Measurements from ENCODE around the gene TNFRSF8. TPM values are rescaled to one million over a fixed set of nuclear protein-coding genes. Genes with fewer than 3 reads are reported as not detected.
A peak's percentile ranks its signal among the peaks of the same experiment; 100 is the strongest.

TNFRSF8 gene
- total and polyA plus RNA-seq, 7 donors = 0.68 to 1.8 (median 0.87) TPM; not detected in 1

DNA sequence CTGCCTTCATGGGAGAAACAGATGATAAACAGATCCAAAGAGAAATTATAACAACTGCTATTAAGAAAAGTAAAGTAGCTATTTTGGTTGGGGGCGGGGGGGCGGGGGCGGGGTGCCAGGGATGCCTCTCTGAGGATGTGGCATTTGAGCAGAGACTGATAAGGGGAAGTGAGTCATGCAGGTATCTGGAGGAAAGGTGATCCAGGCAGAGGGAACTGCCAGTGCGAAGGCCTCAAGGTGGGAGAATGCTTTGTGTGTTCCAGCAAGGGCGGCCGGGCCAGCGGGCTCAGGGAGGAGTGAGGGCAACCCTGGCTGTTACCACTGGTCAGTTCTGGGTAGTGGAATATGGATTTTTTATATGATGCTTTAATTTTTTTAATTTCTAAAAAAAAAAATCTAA lies 96.7 kb downstream of the TNFRSF8 start:
- intact Hi-C loops (cut with DNase I) = loop anchor here (5.0 kb wide), 1 partner anchor 37 kb away; no protein-coding TSS in a partner anchor
- whole genome bisulfite sequencing, 2 donors = 78 to 81% methylated on average over 7 of the region's 7 CpGs
- H3K27me3 ChIP-seq = no peaks in the 10 kb centered on the region
- no peak for DNase-seq
- no peaks in the 10 kb centered on the region for H3K36me3 ChIP-seq
- H3K4me3 ChIP-seq = no peak overlapping the region
- H3K9me3 ChIP-seq = no peaks in the 10 kb centered on the region
- peaks cover 0 to 22% (median 15%) of the 10 kb centered on the region in 4 donors for H3K4me1 ChIP-seq
- H3K27ac ChIP-seq = no peak overlapping the region
- TF ChIP-seq CTCF (IDR thresholded peaks at IDR 0.05) (no peak), EP300 (IDR thresholded peaks at IDR 0.05) (no peak), POLR2A (IDR thresholded peaks at IDR 0.05) (no peak), POLR2AphosphoS5 (IDR thresholded peaks at IDR 0.05) (no peak)

- H3K27ac ChIP-seq = peak overlapping the region; percentile 49 to 70 (median 64)
- H3K27me3 ChIP-seq = peaks cover 0 to under 1% (median 0%) of the 10 kb centered on the region in 3 donors
- peaks cover 0 to 22% (median 15%) of the 10 kb centered on the region in 4 donors for H3K4me1 ChIP-seq
- DNase-seq = no peak
- H3K4me3 ChIP-seq = no peak overlapping the region
- TF ChIP-seq POLR2A (IDR thresholded peaks at IDR 0.05) (no peak), CTCF (IDR thresholded peaks at IDR 0.05) (no peak), EP300 (IDR thresholded peaks at IDR 0.05) (no peak), POLR2AphosphoS5 (IDR thresholded peaks at IDR 0.05) (no peak)
- no peaks in the 10 kb centered on the region for H3K36me3 ChIP-seq
- H3K9me3 ChIP-seq = no peaks in the 10 kb centered on the region
- 77 to 78% methylated on average over 2 of the region's 2 CpGs for WGBS, 2 donors
- intact Hi-C loops (cut with DNase I) = loop anchor here (5.0 kb wide), 1 partner anchor 36 kb away; no protein-coding TSS in a partner anchor
Measured at GRCh38 chr1:12161324-12161661, 98.2 kb downstream of the TNFRSF8 start.

DNA sequence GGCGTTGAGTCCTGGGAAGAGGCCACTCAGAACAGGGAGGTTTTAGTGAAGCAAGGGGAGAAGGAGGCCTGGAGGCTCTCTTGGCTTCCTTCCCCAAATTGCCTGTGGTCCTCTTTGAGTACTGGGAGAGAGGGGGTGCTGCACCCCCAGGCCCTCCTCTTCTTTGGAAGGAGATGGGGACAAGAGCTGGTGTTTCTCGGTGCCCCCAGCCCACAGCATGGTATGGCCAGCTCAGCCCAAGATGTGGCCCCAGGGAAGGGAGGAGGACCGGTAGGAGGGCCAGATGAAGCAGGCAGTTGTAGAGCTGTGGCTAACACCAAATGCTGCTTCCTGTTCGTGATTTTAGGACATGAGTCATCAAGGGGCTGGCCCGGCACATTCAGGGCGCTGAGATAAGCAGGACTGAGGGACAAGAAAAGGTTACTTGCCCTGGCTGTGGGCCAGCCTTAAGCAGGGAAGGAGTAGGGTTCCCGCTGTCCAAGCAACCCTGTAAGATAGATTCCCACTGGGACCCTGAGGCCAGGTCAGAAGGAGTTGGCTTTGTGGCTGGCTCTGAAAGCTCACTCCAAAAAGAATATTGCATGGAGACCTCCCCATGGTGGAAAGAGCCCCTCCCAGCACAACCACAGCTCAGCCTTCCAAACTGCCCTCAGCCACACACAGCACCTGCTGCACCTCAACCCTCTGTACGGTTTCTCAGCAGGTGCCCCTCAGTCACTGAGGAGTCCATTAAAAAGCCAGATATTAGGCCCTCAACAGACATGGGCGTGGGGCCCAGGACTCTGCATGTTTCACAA lies 98.8 kb downstream of the TNFRSF8 start:
- Histone ChIP-seq H3K9me3 (no peaks in the 10 kb centered on the region), H3K4me1 (peaks cover 0 to 28% (median 16%) of the 10 kb centered on the region in 4 donors), H3K27me3 (peaks cover 0 to 6% (median 0%) of the 10 kb centered on the region in 3 donors), H3K36me3 (no peaks in the 10 kb centered on the region), H3K4me3 (no peak overlapping the region), H3K27ac (peak overlapping the region; percentile 49 to 70 (median 64))
- DNase-seq = peak; percentile 92
- TF ChIP-seq POLR2AphosphoS5 (IDR thresholded peaks at IDR 0.05) (peak in 3 of 4 donors; percentile 38 to 76 (median 47)), POLR2A (IDR thresholded peaks at IDR 0.05) (no peak), CTCF (IDR thresholded peaks at IDR 0.05) (no peak), EP300 (IDR thresholded peaks at IDR 0.05) (no peak)
- intact Hi-C loops (cut with DNase I) = loop anchor here (5.0 kb wide), 1 partner anchor 35 kb away; no protein-coding TSS in a partner anchor
- WGBS, 2 donors = 18 to 21% methylated on average over 9 of the region's 9 CpGs

- H3K36me3 ChIP-seq = no peaks in the 10 kb centered on the region
- peaks cover 0 to 14% (median 0%) of the 10 kb centered on the region in 3 donors for H3K27me3 ChIP-seq
- TF ChIP-seq POLR2AphosphoS5 (IDR thresholded peaks at IDR 0.05) (no peak), CTCF (IDR thresholded peaks at IDR 0.05) (no peak), EP300 (IDR thresholded peaks at IDR 0.05) (no peak), POLR2A (IDR thresholded peaks at IDR 0.05) (no peak)
- H3K4me3 ChIP-seq = no peak overlapping the region
- no peaks in the 10 kb centered on the region for H3K9me3 ChIP-seq
- intact Hi-C loops (cut with DNase I) = loop anchor here (5.0 kb wide), 1 partner anchor 35 kb away; no protein-coding TSS in a partner anchor
- peaks cover 0 to 35% (median 22%) of the 10 kb centered on the region in 4 donors for H3K4me1 ChIP-seq
- DNase-seq = no peak
- 90 to 93% methylated on average over 11 of the region's 11 CpGs for WGBS, 2 donors
- peak overlapping the region; percentile 24 to 70 (median 47) for H3K27ac ChIP-seq
Measured at GRCh38 chr1:12162459-12163137, 99.5 kb downstream of the TNFRSF8 start.
